Right lobe of liver (tissue), 6 donors: Measurements from ENCODE around the gene KRT32. TPM values are rescaled to one million over a fixed set of nuclear protein-coding genes. Genes with fewer than 3 reads are reported as not detected.
"Not testable (repeated sequence)": the region's sequence is repeated elsewhere in the genome, so short reads cannot be mapped to it uniquely, and the experiment has no call there.

Experiments
- ATAC-seq, 4 donors: fragments of 200-7000 bp; cut with Tn5 transposase; one replicate each; pipeline ENCODE4 v1.9.1; 2020; ENCODE audit warnings: mild to moderate bottlenecking in 4 of 4, moderate library complexity in 4 of 4
- DNase-seq, 3 donors: peaks; one replicate each; pipeline ENCODE4 v3.0.0-alpha.2; 2020
- H3K27ac ChIP-seq, 3 donors: fragments of 200-600 bp; one replicate each; pipeline ENCODE4 v1.8.0; 2022
- H3K27me3 ChIP-seq, 2 donors: fragments of 200-600 bp; one replicate each; pipeline ENCODE4 v1.8.0; 2022
- H3K36me3 ChIP-seq, 4 donors: fragments of 200-600 bp; sonication (generic) in 1 of 4; one replicate each; pipeline versions ENCODE4 v1.5.1 to v1.8.0; 2017 to 2022; ENCODE audit warnings: control low read depth in 1 of 4
- H3K4me1 ChIP-seq, 4 donors: fragments of 200-600 bp; sonication (generic) in 1 of 4; one replicate each; pipeline versions ENCODE4 v1.5.1 to v1.8.0; 2017 to 2022; ENCODE audit warnings: control low read depth in 1 of 4
- H3K4me3 ChIP-seq, 3 donors: fragments of 200-600 bp; one replicate each; pipeline ENCODE4 v1.8.0; 2022
- H3K9me3 ChIP-seq, 4 donors: fragments of 200-600 bp; sonication (generic) in 1 of 4; one replicate each; pipeline versions ENCODE4 v1.5.1 to v1.8.0; 2017 to 2022; ENCODE audit warnings: control low read depth in 1 of 4
- POLR2A ChIP-seq: fragments of 450-650 bp; IDR thresholded peaks from one replicate; pipeline ENCODE4 v1.6.1; 2017; ENCODE audit warnings: antibody characterized with exemption, mild to moderate bottlenecking
- WGBS: methylation state at CpG from one replicate; pipeline ENCODE4 v1.1.6; 2018; ENCODE audit warnings: low coverage, low lambda C conversion rate; ENCODE audit not compliant: insufficient coverage; ENCODE audit errors: missing lambda C conversion rate; 5-methylcytosine and 5-hydroxymethylcytosine counted together
- intact Hi-C, 2 donors: fragments of 100-400 bp; cut with DNase I; formaldehyde crosslinking; loops; one replicate each; pipeline versions ENCODE4 v1.11.2 to v1.14.1; 2022
- total RNA-seq, 6 experiments: library from RNA; depleted of rRNA in 2 of 6; stranded (reverse); fragments of >200 nt in 2 of 6; fragmentation: NEBNext Ultra II Directional in 3 of 6; extraction: Animal tissue kit (Norgen Biotek cat#: 25700) in 3 of 6; gene quantifications; one replicate each; pipeline versions ENCODE4 v1.1.0 to v1.2.4, GENCODE V29; 2016 to 2023
- TF ChIP-seq, protein P1 (sequence below), 4 donors: fragments of 200-600 bp in 3 of 4; fragments of 450-650 bp in 1 of 4; IDR thresholded peaks; one replicate each; pipeline versions ENCODE4 v1.5.1 to v1.8.0; 2016 to 2022; ENCODE audit warnings: antibody characterized with exemption in 4 of 4, mild to moderate bottlenecking in 2 of 4
- donor health status: DM: no; HTN: yes; CAD: no.
- donor health status: DM: no; HTN: no; CAD: no.
- donor health status: DM: no; HTN: no; CAD: no.
- donor health status: DM: no; HTN: yes; CAD: no.
- donor health status: DM: no; HTN: yes; CAD: no.

Gene KRT32
- total RNA-seq, 6 experiments from 2014 or later, result not detected

DNA sequence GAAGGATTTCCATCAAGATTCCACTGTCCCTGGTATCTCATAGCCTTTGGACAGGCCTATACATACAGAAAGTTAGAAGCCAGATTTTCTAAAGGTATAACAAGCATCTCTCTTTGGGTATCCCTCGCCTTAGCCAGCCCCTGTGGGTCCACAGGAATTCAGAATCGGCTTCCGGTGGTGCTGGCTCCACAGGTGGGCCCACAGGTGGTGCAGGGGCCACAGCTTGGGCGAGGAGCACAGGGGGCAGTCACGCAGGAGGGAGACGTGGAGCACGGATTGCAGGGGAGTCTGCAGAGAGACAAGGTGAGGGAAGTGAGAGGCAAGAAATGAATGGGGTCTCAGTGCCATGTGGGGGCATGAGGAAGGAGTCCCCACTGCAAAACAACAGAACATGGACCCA is 29.9 kb downstream of the KRT32 start:
- no peak for TF ChIP-seq POLR2A
- TF ChIP-seq, protein P1, sequence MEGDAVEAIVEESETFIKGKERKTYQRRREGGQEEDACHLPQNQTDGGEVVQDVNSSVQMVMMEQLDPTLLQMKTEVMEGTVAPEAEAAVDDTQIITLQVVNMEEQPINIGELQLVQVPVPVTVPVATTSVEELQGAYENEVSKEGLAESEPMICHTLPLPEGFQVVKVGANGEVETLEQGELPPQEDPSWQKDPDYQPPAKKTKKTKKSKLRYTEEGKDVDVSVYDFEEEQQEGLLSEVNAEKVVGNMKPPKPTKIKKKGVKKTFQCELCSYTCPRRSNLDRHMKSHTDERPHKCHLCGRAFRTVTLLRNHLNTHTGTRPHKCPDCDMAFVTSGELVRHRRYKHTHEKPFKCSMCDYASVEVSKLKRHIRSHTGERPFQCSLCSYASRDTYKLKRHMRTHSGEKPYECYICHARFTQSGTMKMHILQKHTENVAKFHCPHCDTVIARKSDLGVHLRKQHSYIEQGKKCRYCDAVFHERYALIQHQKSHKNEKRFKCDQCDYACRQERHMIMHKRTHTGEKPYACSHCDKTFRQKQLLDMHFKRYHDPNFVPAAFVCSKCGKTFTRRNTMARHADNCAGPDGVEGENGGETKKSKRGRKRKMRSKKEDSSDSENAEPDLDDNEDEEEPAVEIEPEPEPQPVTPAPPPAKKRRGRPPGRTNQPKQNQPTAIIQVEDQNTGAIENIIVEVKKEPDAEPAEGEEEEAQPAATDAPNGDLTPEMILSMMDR (IDR thresholded peaks at IDR 0.05), result no peak
- H3K36me3 ChIP-seq, result no peaks in the 10 kb centered on the region
- intact Hi-C loops, result no loop called here
- WGBS, result 45% methylated on average over 4 of the region's 7 CpGs
- no peaks in the 10 kb centered on the region for H3K4me1 ChIP-seq
- no peaks in the 10 kb centered on the region for H3K9me3 ChIP-seq
- H3K4me3 ChIP-seq, result no peak overlapping the region
- DNase-seq, result no peak
- no peaks in the 10 kb centered on the region for H3K27me3 ChIP-seq
- ATAC-seq, result no peak
- H3K27ac ChIP-seq, result no peak overlapping the region

- DNase-seq (no peak), ATAC-seq (no peak)
- Histone ChIP-seq H3K27me3 (no peaks in the 10 kb centered on the region), H3K4me3 (no peak overlapping the region), H3K27ac (no peak overlapping the region), H3K9me3 (no peaks in the 10 kb centered on the region), H3K36me3 (no peaks in the 10 kb centered on the region), H3K4me1 (no peaks in the 10 kb centered on the region)
- 52% methylated on average over 4 of the region's 5 CpGs for WGBS
- intact Hi-C loops, result no loop called here
- TF ChIP-seq, protein P1 (IDR thresholded peaks at IDR 0.05), result no peak
- TF ChIP-seq POLR2A, result no peak
Measured at GRCh38 chr17:41434415-41434814, 32.8 kb downstream of the KRT32 start.

- no peak for TF ChIP-seq POLR2A
- TF ChIP-seq, protein P1 (IDR thresholded peaks at IDR 0.05), result no peak
- H3K27me3 ChIP-seq, result no peaks in the 10 kb centered on the region
- H3K4me1 ChIP-seq, result no peaks in the 10 kb centered on the region
- no peak overlapping the region for H3K4me3 ChIP-seq
- DNase-seq (no peak), ATAC-seq (no peak)
- no peaks in the 10 kb centered on the region for H3K36me3 ChIP-seq
- intact Hi-C loops, result no loop called here
- 29% methylated on average over 4 of the region's 4 CpGs for WGBS
- no peak overlapping the region for H3K27ac ChIP-seq
- H3K9me3 ChIP-seq, result no peaks in the 10 kb centered on the region
Measured at GRCh38 chr17:41434005-41434404, 33.2 kb downstream of the KRT32 start.

DNA sequence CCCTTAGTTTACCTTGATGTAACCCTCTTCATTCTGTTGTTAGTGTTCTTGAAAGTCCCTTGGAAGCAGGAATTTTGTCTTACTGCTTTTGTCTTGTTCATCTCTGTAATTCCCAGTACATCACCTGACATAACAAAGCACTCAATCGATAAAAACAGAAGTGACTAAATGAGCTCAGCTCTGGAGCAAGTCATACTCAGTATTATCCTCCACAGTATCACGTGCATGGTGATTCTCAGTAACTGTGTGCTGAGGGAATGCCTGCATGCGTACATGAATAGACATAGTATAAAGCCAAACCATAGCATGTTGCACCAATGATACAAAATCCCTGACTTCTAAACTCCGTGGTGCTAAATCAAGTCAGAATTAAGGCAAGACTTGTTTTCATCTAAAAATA is 33.6 kb downstream of the KRT32 start:
- H3K4me1 ChIP-seq, result no peaks in the 10 kb centered on the region
- 36% methylated on average over 4 of the region's 4 CpGs for WGBS
- ATAC-seq, result no peak
- intact Hi-C loops, result no loop called here
- no peaks in the 10 kb centered on the region for H3K27me3 ChIP-seq
- H3K27ac ChIP-seq, result no peak overlapping the region
- H3K36me3 ChIP-seq, result no peaks in the 10 kb centered on the region
- no peak for DNase-seq
- no peak overlapping the region for H3K4me3 ChIP-seq
- no peak for TF ChIP-seq POLR2A
- TF ChIP-seq, protein P1 (IDR thresholded peaks at IDR 0.05), result no peak
- no peaks in the 10 kb centered on the region for H3K9me3 ChIP-seq

DNA sequence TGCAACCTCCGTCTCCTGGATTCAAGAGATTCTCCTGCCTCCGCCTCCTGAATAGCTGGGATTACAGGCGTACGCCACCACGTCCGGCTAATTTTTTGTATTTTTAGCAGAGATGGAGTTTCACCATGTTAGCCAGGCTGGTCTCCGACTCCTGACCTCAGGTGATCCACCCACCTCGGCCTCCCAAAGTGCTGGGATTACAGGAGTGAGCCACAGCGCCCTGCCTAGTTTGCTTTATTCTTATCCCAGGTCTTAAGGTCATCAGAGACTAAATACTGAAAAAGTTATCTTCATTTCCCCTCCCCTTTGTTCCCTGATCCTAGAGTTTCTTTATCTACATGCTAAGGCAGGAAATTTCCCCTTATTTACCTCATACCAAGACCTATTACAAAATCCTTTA is 36.8 kb downstream of the KRT32 start:
- H3K36me3 ChIP-seq, H3K4me3 ChIP-seq, H3K9me3 ChIP-seq, DNase-seq, ATAC-seq, H3K4me1 ChIP-seq, H3K27me3 ChIP-seq, H3K27ac ChIP-seq, intact Hi-C loops: not testable (repeated sequence)
- WGBS, result 46% methylated on average over 9 of the region's 9 CpGs
